KOPT-K1 (cell line): ENCODE measurements around the gene APOBEC3B.

Experiments
- H3K27ac ChIP-seq: fragments of 200-600 bp; sonication (generic); 2 replicates; pipeline ENCODE4 v1.5.1; 2016; ENCODE audit warnings: antibody characterized with exemption, mild to moderate bottlenecking, low read depth, low read length; ENCODE audit not compliant: poor library complexity, severe bottlenecking
- H3K36me3 ChIP-seq: fragments of 200-600 bp; sonication (generic); 2 replicates; pipeline ENCODE4 v1.5.1; 2017; ENCODE audit warnings: antibody characterized with exemption, mild to moderate bottlenecking, low read length, moderate library complexity; ENCODE audit not compliant: insufficient read depth
- H3K9me3 ChIP-seq: fragments of 200-600 bp; sonication (generic); 2 replicates; pipeline ENCODE4 v1.5.1; 2017; ENCODE audit warnings: antibody characterized with exemption, low read length, mild to moderate bottlenecking; ENCODE audit not compliant: insufficient read depth, poor library complexity, severe bottlenecking

The APOBEC3B gene

DNA sequence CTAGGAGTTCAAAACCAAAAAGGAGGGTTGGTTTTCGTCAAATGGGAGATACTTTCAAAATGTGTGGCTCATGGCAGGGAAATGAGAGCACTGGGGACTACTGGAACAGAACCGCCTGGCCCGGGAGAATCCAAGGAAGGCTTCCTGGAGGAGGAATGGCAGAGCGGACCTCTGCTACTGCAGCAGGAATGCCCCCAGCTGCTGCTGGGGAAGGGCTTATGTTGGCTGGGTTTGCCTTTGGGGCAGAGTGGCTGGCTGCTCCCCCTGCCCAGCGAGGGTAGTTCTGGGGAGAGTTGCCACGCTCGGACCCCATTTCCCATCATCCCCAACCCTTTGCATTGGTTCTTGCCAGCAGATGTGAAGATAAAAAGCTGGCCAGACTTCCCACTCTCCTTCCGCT, 35.4 kb upstream of the APOBEC3B start:
- Histone ChIP-seq H3K9me3 (no peaks in the 10 kb centered on the region), H3K27ac (no peak overlapping the region), H3K36me3 (no peaks in the 10 kb centered on the region)

DNA sequence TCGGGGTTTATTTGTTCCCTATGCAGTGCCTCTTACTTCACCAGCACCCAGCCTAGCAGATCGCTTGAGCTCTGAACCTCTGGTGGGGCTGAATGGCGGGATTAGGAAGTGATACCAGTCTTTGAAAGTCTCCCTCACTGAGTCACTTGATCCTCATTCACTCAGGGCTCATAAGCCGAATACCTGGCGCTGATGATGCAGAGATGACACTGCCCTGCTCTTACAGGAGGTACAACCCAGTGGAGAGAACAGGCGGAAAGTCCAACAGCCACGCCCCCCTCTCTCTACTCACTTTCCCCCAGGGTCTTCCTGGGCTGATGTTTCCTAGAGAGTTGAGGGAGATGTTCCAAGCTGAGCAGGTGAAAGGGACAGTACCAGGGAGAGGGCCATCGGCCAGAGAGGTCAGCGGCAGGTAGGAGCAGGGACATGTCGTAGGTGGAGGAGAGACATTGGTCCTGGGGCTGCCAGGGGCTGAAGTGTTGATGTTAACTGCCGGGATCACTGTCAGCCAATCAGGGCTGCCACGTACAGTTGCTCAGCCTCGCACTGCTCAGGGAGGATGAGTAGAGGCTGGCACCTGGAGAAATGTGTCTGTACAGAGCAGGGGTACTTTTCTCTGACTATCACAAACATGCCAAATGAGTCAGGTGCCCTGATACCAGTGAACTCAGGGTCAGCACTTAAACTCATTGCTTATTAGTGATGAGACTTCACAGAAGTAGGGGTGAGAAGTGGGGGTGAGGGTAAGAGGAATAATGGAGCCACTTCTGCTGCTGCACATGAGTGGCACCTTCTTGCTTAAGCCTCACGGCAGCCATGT, 34.6 kb upstream of the APOBEC3B start:
- H3K27ac ChIP-seq = no peak overlapping the region
- no peaks in the 10 kb centered on the region for H3K36me3 ChIP-seq
- no peaks in the 10 kb centered on the region for H3K9me3 ChIP-seq

DNA sequence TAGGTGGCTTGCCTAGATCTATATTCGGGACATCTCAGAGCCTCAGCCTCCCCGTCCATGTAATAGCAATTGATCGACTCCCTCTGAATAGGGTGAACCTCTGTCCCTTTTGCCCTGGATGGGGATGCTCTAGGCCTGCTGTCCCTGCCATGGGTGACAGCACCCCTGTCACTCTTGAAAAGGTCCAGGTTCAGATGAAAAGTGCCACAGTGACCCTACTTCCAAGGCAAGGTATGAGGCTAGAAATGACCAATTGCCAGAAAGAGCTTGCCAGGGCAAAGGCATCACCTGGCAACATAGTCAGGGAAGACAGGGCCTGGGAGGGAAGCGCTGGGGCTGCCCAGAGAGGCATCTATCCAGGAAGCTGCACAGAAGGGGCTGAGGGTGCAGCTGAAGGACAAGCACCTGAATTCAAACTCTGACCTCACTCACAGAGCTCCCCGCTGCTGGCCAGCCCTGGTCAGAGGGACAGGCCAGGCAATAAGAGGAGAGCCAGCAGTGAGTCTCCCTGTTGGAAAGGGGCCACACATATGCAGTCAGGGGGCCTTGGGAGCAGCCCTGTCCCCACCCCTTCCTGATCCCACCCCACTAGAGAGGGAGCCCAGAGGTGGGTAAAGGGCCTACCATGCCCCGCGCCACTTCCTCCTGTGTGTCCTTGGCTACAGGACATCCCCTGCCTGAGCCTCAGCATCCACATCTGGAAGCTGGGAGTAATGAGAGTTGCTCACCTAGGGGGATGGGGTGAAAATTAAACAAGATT, 33.8 kb upstream of the APOBEC3B start:
- Histone ChIP-seq H3K27ac (no peak overlapping the region), H3K9me3 (no peaks in the 10 kb centered on the region), H3K36me3 (no peaks in the 10 kb centered on the region)

DNA sequence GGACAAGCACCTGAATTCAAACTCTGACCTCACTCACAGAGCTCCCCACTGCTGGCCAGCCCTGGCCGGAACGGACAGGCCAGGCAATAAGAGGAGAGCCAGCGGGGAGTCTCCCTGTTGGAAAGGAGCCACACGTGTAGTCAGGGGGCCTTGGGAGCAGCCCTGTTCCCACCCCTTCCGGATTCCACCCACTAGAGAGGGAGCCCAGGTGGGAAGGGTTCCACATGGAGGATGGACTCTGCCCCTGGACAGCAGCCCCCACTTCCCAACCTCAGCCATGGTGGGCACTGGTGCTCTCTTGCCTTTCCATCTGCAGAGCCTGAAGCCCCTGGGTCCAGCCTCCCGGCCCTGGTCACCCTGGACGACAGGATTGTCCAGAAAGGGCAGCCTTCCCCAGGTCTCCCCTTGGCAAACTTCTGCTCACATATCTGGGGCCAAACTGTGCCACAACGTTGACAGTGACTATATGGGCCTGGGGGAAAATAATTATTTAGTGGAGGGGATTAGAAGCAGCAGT, 32.2 kb upstream of the APOBEC3B start:
- Histone ChIP-seq H3K27ac (no peak overlapping the region), H3K9me3 (no peaks in the 10 kb centered on the region), H3K36me3 (no peaks in the 10 kb centered on the region)

DNA sequence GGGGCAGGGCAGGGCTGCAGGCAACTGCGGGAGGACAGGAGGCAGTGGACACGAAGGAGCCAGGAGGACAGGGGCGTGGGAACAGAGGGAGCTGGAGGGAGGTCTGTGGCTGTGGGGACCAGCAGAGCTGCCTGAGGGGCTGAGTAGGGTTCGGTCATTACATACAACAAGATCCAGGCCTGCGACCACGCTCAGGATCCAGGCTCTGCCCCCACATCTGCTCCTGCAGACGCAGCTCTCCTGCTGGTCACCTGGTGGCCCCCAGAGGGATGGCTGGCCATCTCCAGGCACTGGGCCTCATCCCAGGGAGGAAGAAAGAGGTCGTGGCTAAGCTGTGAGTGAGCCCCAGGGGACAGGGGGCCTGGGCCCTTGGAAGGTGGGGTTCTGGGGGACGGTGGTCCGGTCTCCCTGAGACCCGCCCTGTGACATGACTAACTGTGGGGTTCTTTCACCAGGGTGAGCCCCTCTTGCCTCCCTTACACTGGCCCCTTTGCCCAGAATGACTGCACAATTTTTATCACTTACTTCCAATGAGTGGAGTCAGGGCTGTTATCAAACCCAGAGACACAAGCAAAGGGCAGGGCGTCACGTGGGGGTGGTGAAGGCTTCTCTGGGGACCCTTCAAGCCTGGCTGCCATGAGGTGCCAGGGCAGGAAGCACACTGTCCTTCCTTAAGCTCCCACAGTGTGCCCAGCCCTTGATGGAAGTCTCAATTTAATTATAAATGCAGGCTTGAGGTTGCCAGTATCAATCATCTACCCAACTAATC, 31.4 kb upstream of the APOBEC3B start:
- Histone ChIP-seq H3K27ac (no peak overlapping the region), H3K36me3 (no peaks in the 10 kb centered on the region), H3K9me3 (no peaks in the 10 kb centered on the region)

DNA sequence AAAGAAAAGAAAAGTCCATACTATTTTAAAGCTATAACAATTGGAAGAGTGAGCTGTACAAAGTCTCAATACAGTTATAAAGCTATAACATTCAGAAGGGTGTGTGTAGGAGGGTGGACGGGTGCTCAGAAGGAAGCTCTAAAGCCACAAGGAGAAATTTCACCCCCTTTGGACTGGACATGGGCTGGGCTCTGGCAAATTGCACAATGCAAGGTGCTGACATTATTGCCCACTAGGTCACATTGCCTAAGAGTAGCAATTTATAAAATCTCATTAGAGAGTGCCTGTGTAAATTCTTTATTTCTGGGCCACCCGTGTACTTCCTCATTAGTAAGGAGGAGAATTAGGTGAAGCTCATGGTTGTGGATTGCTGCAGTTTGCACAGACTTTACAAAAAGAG, 30.4 kb upstream of the APOBEC3B start:
- Histone ChIP-seq H3K9me3 (no peaks in the 10 kb centered on the region), H3K36me3 (no peaks in the 10 kb centered on the region), H3K27ac (no peak overlapping the region)

DNA sequence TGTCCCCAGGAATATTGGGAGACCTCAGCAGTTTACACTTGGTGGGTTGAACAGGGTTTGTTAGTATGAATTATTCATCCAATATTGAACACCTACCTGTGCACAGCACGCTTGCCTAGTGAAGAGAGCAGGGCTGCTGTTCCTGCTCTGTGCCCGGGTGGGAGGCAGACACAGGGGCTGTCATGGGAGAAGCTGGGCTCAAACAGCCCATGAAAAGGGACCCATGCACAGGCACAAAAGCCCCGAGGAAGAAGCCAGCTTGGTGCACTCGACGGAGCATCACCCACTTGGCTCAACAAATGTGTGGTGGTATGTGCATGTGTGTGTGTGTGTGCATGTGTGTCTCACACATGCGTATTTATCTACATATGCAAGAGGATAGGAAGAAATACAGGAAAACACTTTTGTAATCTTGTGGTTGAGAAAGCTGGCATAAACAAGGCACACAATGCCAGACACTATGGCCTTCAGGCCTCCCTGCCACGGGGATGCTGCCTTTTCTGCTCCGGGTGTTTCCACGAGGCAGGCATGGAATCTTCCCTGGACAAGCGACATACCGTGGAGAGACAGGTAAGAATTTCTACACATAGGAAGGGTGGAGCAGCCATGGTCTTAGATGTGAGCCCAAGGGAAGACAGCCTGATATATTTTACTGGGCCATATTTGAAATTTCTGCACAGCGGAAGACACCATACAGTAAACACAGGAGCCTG, 29.7 kb upstream of the APOBEC3B start:
- Histone ChIP-seq H3K27ac (no peak overlapping the region), H3K9me3 (no peaks in the 10 kb centered on the region), H3K36me3 (no peaks in the 10 kb centered on the region)

DNA sequence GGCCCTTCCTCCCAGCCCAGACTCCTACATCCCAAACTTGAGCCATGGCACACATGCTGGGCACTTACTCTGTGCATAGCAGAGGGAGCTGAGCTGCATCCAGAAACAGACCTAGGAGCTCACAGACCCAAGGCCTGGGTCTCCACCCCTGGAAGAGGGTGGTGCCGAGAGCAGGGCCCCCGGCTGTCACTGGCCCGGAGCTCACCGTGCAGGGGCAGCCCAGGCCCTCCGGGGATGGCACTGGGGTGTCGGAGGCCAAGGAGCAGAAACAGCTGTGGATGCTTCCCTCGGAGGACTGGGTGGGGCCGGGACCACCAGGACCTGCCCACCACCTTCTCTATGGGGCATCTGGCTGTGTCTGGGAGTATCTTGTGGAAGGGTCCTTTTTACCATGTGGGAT, 29.1 kb upstream of the APOBEC3B start:
- no peaks in the 10 kb centered on the region for H3K36me3 ChIP-seq
- H3K9me3 ChIP-seq = no peaks in the 10 kb centered on the region
- H3K27ac ChIP-seq = no peak overlapping the region

DNA sequence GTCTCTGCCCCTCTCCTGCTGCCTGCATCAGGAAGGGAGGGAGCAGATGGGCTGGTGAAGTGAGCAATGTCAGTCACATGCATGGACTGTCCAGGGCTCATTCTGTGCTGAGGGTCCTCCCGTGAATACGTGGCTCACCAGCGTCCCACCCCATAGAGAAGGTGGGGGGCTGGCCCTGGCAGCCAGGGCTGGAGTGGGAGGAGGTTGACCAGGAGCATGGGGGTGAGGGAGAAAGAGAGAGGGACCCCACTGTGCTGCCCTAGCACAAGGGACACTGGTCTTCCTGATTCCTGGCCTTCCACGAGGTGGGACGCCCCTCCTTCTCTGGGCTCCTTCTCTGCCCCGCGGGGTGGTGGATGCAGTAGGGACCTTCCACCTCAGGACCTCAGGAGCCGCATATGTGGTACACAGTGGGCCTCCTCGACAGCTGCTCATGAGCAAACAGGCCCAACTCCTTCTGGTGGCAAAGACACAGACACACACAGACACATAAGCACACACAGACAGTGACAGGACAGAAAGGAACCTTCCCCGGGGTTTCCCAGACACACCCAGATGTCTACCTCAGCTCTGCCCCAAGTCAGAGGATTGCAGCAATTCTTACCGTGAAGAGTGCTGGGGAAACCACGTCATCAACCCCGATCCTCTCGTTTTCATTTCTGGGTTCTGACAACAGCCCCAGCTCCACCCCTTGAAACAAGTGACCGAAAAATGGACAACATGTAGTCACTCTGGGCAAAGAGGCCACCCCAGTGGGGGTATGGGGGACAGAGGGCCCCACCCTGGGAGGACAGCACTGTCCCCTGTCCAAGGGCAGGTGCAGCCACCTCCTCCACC, 28.4 kb upstream of the APOBEC3B start:
- H3K27ac ChIP-seq = no peak overlapping the region
- H3K9me3 ChIP-seq = no peaks in the 10 kb centered on the region
- H3K36me3 ChIP-seq = no peaks in the 10 kb centered on the region

DNA sequence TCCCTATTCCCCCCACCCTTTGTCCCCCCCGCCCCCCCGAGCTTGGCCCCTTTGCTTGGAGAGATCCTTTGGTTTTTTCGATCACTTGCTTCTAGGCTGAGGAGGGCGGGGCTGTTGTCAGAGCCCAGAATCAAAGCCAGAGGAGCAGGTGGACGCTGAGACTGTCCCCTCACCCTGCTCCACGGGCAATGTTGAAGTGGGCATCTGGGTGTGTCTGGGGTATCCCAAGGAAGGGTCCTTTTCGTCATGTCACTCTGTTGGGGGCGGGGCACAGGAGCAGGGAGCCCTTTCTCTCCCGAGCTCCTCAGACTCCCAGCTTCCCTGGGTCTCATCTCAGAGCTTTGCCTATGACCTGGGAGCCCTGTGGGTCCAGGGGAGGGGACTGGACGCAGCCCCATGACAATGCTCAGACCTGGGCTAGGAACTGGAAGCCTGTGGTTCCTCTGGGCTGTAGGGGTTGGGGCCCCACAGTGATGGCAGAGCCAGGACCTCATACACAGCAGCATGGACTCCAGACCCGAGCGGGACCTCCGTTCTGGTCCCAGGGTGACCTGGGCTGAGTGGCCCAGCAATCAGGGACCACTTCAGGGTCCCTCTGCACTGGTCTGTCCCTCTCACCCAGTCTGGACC, 27.6 kb upstream of the APOBEC3B start:
- H3K9me3 ChIP-seq = no peaks in the 10 kb centered on the region
- H3K36me3 ChIP-seq = no peaks in the 10 kb centered on the region
- no peak overlapping the region for H3K27ac ChIP-seq

DNA sequence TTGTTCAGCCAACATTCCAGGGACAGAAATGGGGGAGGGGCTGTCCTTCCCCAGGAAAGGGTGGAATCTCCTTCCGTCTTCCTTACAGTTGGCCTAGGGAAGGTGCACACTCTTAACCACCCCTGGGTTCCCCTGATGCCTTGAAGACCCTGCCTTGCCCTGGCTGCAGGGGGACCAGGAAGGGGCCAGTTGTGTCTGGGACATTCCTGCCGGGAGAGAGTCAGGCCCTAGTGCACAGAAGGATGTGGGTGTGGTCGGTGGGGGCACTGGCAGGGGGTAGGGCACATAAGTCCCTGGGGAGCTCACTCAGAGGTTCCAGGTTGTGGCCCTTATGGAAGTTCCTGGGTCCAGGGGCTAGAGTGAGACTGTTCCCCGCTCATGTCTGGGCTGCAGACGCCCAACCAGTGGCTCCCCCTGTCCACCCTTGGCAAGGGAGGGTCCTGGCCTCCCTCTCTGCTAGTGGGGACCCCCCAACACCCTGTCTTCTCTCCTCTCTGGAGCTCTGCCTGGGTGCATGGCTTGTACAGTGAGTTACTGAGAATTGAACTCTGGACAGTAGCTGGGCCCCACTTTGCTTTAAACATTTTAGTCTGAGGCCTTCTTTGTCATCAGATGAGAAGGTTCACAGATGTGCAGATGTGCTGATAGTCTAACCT, 26.8 kb upstream of the APOBEC3B start:
- Histone ChIP-seq H3K27ac (no peak overlapping the region), H3K9me3 (no peaks in the 10 kb centered on the region), H3K36me3 (no peaks in the 10 kb centered on the region)

DNA sequence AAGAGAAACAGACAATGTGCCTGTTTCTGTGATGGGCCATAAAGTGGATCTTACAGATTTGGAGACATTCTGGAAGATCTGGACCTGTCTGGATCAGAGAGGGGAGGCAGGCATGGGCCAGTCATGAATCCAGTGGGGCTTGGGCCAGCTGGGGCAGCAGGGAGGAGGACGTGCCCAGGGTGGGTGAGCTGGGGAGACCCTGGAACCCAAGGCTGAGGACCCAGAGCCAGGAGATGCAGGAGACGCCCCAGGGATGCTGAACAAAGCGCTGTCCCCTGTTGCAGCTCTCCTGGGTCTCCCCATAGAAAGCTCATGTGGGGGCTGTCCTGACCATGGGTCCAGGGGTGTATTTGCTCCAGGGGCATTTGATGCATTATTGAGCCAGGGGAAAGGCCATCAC, 26.2 kb upstream of the APOBEC3B start:
- no peaks in the 10 kb centered on the region for H3K36me3 ChIP-seq
- no peaks in the 10 kb centered on the region for H3K9me3 ChIP-seq
- H3K27ac ChIP-seq = no peak overlapping the region

DNA sequence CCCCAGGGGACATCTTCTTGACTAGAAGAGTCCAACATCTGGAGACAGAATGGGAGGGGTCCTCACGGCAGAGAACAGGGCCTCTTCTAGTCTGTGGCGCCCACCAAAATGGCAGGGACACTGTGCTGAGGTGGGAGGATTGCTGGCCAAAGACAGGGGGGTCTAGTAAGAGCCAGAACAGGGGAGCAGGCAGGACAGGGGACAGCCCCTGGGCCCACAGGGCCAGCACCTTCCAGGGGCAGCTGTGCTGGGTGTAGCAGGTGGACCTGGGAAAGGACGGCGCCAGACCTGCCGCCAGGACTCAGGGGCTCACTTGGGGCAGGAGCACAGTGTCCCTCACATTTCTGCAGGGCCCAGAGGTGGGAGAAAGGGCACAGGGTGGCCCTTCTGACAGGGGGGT, 25.6 kb upstream of the APOBEC3B start:
- no peaks in the 10 kb centered on the region for H3K9me3 ChIP-seq
- H3K27ac ChIP-seq = no peak overlapping the region
- H3K36me3 ChIP-seq = no peaks in the 10 kb centered on the region
